HG02759 (cell line): ENCODE measurements around the gene RAD51B.

Experiments used
- ATAC-seq: cut with Tn5 transposase; IDR thresholded peaks from one replicate; pipeline ENCODE4 v1.9.1; 2021; ENCODE audit warnings: mild to moderate bottlenecking, moderate library complexity; ENCODE audit not compliant: unreplicated experiment

The RAD51B gene

DNA sequence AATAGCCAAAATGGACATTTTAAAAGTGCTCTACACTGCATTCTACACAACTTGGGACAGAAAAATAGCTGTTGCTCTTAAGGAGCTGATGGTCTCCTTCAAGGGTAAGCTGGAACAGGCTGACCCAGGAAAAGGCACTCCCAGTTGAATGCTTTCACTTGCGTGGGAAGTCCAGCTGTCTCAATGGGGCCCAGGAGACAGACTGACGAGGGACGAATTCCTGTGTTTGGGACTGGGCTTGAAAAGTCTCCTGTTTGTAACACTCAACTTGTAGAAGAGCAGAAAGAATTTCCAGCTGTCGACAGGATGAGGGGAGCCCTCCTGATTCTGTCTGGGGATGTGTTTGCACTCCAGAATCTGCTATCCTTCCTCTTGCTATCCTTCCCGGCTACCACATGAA lies 792.5 kb downstream of the RAD51B start:
- no peak for ATAC-seq

GRCh38 chr14:68616221-68616902 lies 796.8 kb downstream of the RAD51B start:
- ATAC-seq = no peak

DNA sequence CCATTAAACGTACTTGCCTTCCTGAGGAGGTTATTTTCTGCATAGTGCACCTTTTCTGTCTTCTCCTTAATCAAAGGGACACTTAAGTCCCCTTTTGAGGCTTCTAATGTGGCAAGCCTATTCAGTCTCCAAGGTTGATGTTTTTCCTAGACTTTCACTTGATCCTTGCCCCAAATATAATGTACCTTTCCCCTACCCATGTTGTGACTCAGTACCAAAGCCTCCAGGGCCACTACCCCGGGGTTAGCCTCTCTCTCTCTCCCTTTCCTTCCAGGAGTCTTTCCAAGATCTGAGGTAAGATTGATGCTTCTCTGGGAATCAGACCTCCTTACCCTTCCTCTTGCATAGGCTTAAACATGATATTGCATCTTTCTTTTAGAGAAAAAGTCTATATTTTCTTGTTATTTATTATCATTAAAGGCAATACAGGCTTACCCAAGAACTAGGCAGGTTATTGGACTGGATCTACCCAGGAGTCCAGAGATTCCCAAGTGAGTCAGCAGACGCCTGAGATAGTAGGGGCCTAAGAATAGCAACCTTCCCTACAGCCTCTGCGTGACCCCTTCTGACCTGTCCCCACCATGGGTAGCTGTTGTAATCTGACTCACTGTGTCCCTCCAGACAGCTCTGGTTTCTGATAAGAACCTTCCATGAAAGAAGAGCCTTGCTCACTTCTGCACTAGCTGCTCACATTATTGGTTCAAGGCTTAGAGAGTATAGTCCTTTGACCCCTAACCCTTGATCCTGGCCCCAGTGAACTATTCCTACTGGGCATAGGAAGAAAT lies 800.4 kb downstream of the RAD51B start:
- no peak for ATAC-seq

DNA sequence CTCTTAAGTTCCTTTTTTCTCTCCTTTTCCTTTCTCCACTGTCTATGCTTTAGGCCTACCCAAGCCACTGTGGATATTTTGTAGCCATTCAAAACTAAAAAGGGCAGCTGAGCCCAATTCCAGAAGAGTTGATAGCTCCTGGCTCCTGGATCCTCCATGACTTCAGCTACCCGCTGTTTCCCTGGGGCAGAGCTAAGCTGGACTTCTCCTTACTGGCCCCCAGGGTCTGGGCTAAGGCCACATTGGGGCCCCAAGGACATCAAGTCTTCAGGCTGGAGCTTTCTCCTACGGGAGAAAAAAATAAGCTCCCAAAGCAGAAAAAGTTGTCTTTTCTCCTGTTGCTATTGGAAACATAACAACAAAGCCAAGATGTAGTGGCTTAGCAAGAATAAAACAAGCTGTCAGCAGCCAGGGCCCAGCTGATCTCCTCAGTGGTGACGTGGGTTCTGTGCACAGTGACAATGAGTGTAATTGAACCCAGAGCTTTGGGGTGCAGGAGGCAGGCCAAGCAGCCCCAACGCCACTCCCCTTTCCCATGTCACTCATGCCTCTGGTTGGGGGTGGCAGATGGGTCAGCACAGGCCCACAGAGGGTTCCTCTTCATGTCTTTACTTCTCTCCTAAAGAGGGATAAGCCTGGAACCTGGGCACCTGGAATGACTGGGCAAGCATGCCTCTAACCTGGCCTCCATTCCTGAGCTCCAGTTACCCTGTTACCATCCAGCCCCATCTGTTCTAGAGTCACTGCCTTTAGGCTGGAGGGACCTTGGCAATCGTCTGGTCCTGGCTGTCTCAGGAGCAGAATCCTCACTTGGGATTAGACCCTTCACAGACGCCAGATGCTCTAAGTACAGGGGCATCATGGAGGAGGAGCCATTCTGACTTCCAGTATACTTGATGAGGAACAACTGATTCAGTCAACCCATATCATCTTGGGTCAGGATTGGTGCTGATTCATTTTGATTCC lies 802.1 kb downstream of the RAD51B start:
- ATAC-seq = no peak

- ATAC-seq = no peak
These were observed 803.3 kb downstream of the RAD51B start for GRCh38 chr14:68622856-68623255.

- ATAC-seq = no peak
These were observed 803.7 kb downstream of the RAD51B start for GRCh38 chr14:68623307-68623706.

DNA sequence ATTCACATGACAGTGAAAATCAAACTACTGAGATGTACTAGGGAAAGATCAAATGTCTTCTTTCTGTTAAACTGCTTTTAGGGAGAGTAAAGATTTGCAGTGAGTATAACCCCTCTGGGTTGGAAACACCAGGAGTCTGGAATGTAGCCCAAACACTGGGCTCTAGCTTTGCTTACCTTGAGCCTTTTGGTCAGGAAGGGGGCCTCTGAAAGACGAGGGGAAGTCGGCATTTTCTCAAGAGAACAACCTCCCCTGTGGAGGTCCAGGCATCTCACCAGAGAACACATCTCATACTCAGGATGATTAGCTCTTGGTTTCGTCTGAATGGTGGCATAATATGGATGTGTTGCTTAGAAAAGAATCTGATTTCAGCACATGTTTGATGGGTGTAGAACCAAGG lies 804.2 kb downstream of the RAD51B start:
- ATAC-seq = no peak

DNA sequence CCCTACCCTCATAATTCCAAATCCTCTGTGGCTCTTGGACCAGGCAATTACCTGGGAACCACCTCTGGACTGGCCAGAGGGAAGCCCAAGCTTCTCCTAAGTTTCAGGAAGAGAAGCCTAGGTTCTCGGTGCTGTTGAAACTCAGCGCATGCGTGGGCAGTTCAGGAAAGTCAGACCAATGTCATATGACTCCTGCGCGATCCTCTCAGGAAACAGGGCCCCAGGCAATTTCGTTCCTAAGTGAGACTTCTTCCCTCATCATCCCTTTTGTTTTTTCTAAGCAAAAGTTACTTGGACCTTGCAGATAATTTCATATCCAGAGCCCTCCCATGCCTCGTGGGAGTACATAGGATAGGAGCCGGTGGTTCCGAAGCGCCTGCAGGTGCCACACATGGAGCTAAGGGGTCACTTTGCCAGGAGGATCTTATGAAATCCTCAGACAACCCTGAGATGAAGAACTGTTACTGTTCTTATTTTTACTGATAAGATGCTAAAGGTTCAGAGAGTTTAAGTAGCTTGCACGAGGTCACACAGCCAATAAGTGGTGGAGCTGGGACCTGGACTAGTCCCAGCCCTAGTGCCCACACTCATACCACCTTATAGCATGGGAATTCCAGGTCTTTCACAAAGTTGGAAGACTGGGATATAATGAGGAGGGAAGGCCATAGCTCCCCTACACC lies 805.1 kb downstream of the RAD51B start:
- ATAC-seq = no peak

DNA sequence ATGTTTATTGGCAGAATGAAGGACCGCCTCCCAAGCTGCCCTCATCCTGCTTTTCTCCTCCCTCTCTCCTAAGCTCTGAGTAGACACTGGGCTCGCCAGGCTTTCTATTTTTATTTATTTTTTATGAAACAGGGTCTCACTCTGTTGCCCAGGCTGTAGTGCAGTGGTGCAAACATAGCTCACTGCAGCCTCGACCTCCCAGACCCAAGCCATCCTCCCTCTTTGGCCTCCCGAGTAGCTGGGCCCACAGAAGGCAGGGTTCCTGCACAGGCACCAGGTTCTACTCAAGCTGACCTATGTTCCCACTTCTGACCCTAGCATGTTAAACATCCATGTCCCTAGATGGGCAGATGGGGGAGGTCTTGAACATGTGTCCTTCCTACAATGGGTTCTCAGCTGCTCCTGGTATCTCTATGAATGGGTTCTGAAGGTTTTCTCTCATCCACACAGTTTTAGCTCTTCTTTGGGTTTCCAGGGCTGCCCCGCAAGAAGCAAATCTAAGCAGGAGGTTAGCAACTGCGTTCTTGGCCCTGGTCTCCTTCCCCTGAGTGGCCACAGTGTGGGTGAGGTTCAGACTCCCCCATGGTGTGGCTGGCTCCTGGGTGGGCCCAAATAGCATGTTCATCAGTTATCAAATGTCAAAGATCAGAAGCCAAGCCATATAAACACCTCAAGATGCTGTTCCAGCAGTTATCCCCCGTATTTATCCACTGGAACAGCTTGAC lies 805.9 kb downstream of the RAD51B start:
- no peak for ATAC-seq

DNA sequence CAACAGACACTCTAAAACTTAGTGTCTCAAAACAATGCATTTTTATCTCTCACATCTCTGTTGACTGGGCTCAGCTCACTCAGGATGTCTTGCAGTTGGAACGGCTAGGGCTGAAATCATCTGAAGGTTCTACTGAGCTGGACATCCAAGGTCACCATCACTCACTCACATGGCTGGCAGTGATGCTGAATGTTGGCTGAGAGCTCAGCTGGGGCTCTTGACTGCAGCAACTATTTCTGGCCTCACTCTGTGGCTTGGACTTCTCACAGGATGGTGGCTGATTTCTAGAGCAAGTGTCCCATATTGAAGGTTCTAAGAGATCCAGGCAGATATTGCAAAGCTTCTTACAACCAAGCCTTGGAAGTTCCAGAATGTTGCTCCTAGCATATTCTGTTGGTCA lies 806.8 kb downstream of the RAD51B start:
- no peak for ATAC-seq

GRCh38 chr14:68627050-68627867 lies 807.7 kb downstream of the RAD51B start:
- no peak for ATAC-seq

GRCh38 chr14:68627868-68628604 lies 808.5 kb downstream of the RAD51B start:
- no peak for ATAC-seq

DNA sequence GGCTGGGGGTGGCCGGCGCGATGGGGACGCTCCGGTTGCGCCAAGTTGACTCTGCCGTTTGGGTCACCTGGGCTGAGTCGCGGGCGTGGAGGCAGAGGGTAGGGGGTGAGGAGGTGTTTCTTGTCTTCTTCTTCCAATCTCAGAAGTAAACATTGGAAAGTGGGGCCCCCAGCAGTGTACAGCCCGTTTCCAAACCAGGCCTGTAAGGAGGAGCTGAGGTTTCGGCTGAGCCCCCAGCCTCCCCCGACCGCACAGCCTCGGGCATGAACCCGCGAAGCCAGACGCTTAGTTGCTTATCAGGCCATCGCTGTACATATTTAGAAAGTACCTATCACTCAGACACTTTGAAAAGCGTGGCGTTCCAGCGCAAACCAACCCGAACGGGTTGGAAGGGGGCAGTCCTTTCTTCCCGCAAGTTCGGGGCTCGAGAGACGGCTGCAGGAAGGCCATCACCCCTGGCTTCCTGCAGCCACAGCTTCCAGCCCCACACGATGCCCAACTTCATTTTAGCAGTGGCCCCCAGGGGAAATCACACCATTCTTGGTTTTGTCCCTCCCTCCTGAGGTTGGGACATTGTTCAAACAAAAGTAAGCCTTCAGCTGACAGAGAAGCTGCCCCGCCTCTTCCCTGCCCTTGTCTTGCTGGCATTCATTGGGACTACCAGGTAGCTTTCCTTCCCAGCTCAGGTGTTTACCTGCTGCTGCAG lies 809.2 kb downstream of the RAD51B start:
- ATAC-seq = no peak

- no peak for ATAC-seq
These were observed 810.5 kb downstream of the RAD51B start for GRCh38 chr14:68630081-68630571.

- no peak for ATAC-seq
These were observed 811.2 kb downstream of the RAD51B start for GRCh38 chr14:68630611-68631393.

- ATAC-seq = no peak
These were observed 811.9 kb downstream of the RAD51B start for GRCh38 chr14:68631394-68632053.
